Neural progenitor cell (in vitro differentiated cells): Measurements from ENCODE around the gene ECT2. TPM values are rescaled to one million over a fixed set of nuclear protein-coding genes. Genes with fewer than 3 reads are reported as not detected.

Experiments
- DNase-seq: peaks from one replicate; pipeline ENCODE4 v3.0.0-alpha.2; 2016; ENCODE audit warnings: low spot score
- H2AFZ ChIP-seq: fragments of 200-600 bp; sonication (generic); replicated peaks from 2 replicates; pipeline ENCODE4 v1.6.1; 2016; ENCODE audit warnings: antibody characterized with exemption
- H3F3A ChIP-seq: fragments of 200-600 bp; sonication (generic); 2 replicates; pipeline ENCODE4 v1.6.1; 2016; ENCODE audit warnings: antibody characterized with exemption, low read depth
- H3K27ac ChIP-seq: fragments of 200-600 bp; sonication (generic); 2 replicates; pipeline ENCODE4 v1.5.1; 2016; ENCODE audit warnings: mild to moderate bottlenecking
- H3K27me3 ChIP-seq: fragments of 200-600 bp; sonication (generic); 2 replicates; pipeline ENCODE4 v1.6.1; 2016; ENCODE audit warnings: mild to moderate bottlenecking, moderate library complexity
- H3K36me3 ChIP-seq: fragments of 200-600 bp; sonication (generic); 2 replicates; pipeline ENCODE4 v1.5.1; 2016
- H3K4me1 ChIP-seq: fragments of 200-600 bp; sonication (generic); 2 replicates; pipeline ENCODE4 v1.6.1; 2016; ENCODE audit warnings: mixed run types
- H3K4me2 ChIP-seq: fragments of 200-600 bp; sonication (generic); 2 replicates; pipeline ENCODE4 v1.6.1; 2016
- H3K4me3 ChIP-seq: fragments of 200-600 bp; sonication (generic); 2 replicates; pipeline ENCODE4 v1.5.1; 2016
- H3K79me2 ChIP-seq: fragments of 200-600 bp; sonication (generic); 2 replicates; pipeline ENCODE4 v1.6.1; 2016; ENCODE audit warnings: low read depth
- H3K9ac ChIP-seq: fragments of 200-600 bp; sonication (generic); 2 replicates; pipeline ENCODE4 v1.6.1; 2016
- H3K9me3 ChIP-seq: fragments of 200-600 bp; sonication (generic); 2 replicates; pipeline ENCODE4 v1.5.1; 2016; ENCODE audit warnings: low read depth
- H4K20me1 ChIP-seq: fragments of 200-600 bp; sonication (generic); 2 replicates; pipeline ENCODE4 v1.6.1; 2016; ENCODE audit warnings: low read depth
- H3K27ac Mint-ChIP-seq: 3 replicates; pipeline ENCODE4 v1.8.0; 2021; ENCODE audit warnings: mixed read lengths
- H3K27me3 Mint-ChIP-seq: 2 replicates; pipeline ENCODE4 v1.8.0; 2022; ENCODE audit warnings: low read depth, mild to moderate bottlenecking, inconsistent platforms, moderate library complexity, mixed read lengths; ENCODE audit not compliant: insufficient read depth
- H3K36me3 Mint-ChIP-seq: 3 replicates; pipeline ENCODE4 v1.8.0; 2021; ENCODE audit warnings: mixed read lengths
- H3K4me1 Mint-ChIP-seq: 3 replicates; pipeline ENCODE4 v1.8.0; 2021; ENCODE audit warnings: mixed read lengths
- H3K4me3 Mint-ChIP-seq: 3 replicates; pipeline ENCODE4 v1.8.0; 2021; ENCODE audit warnings: mild to moderate bottlenecking, moderate library complexity, mixed read lengths
- H3K9me3 Mint-ChIP-seq: 3 replicates; pipeline ENCODE4 v1.8.0; 2020; ENCODE audit warnings: mixed read lengths
- CTCF ChIP-seq: fragments of 200-600 bp; sonication (generic); IDR thresholded peaks from 2 replicates; pipeline ENCODE4 v1.5.1; 2017; ENCODE audit warnings: antibody characterized with exemption, mild to moderate bottlenecking
- EZH2 ChIP-seq: fragments of 200-600 bp; sonication (generic); IDR thresholded peaks from 2 replicates; pipeline ENCODE4 v1.6.1; 2017; ENCODE audit warnings: antibody characterized with exemption, mild to moderate bottlenecking, moderate library complexity
- EZH2phosphoT487 ChIP-seq: fragments of 200-600 bp; sonication (generic); IDR thresholded peaks from 2 replicates; pipeline ENCODE4 v1.6.1; 2017; ENCODE audit warnings: antibody characterized with exemption
- total RNA-seq: library from RNA; depleted of rRNA; stranded (reverse); fragments of >200 nt; gene quantifications from 2 replicates; pipeline ENCODE4 v1.2.3, GENCODE V29; 2015; ENCODE audit warnings: low replicate concordance

The ECT2 gene
- total RNA-seq, 1 donor from 2014 or later, result 267 TPM

DNA sequence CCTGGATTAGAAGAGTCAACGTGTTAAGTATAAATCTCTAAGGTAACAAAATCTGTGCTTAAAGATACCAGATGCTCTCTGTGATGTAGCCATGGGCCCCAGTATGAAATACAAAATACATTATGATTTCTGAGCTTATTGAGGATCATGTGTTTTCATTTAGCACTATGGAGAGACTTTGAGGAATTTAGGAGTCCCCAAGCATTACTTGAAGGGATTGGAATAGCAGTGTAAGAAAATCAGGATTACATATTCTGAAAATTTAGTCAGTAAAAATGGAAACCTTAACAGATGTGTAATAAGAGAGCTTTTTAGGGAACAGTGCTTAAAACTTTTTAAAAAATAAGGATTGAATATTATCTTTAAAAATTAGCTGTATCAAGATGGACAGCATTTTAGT lies 35.5 kb downstream of the ECT2 start:
- H3F3A ChIP-seq, result no peaks in the 10 kb centered on the region
- no peaks in the 10 kb centered on the region for H3K4me1 ChIP-seq
- no peak overlapping the region for H3K4me3 Mint-ChIP-seq
- H3K27me3 ChIP-seq, result no peaks in the 10 kb centered on the region
- H3K4me2 ChIP-seq, result no peak overlapping the region
- H3K79me2 ChIP-seq, result peaks cover 9% of the 10 kb centered on the region
- no peak overlapping the region for H3K27ac Mint-ChIP-seq
- H3K36me3 ChIP-seq, result peaks cover 61% of the 10 kb centered on the region
- no peaks in the 10 kb centered on the region for H4K20me1 ChIP-seq
- DNase-seq, result no peak
- H3K27ac ChIP-seq, result no peak overlapping the region
- no peaks in the 10 kb centered on the region for H3K9me3 Mint-ChIP-seq
- H3K27me3 Mint-ChIP-seq, result no peaks in the 10 kb centered on the region
- no peaks in the 10 kb centered on the region for H3K9me3 ChIP-seq
- TF ChIP-seq EZH2 (no peak), CTCF (no peak), EZH2phosphoT487 (no peak)
- H3K9ac ChIP-seq, result no peak overlapping the region
- H3K36me3 Mint-ChIP-seq, result peaks cover 32% of the 10 kb centered on the region
- H2AFZ ChIP-seq, result no peak overlapping the region
- H3K4me3 ChIP-seq, result no peak overlapping the region
- no peaks in the 10 kb centered on the region for H3K4me1 Mint-ChIP-seq

- H3K9ac ChIP-seq, result no peak overlapping the region
- H3K4me2 ChIP-seq, result no peak overlapping the region
- no peak overlapping the region for H3K4me3 ChIP-seq
- peaks cover 40% of the 10 kb centered on the region for H3K36me3 Mint-ChIP-seq
- H3F3A ChIP-seq, result no peaks in the 10 kb centered on the region
- no peak overlapping the region for H2AFZ ChIP-seq
- H3K27ac ChIP-seq, result no peak overlapping the region
- H3K36me3 ChIP-seq, result peaks cover 52% of the 10 kb centered on the region
- no peak overlapping the region for H3K4me3 Mint-ChIP-seq
- H3K9me3 Mint-ChIP-seq, result no peaks in the 10 kb centered on the region
- H4K20me1 ChIP-seq, result no peaks in the 10 kb centered on the region
- H3K4me1 Mint-ChIP-seq, result no peaks in the 10 kb centered on the region
- no peak for DNase-seq
- H3K9me3 ChIP-seq, result no peaks in the 10 kb centered on the region
- H3K27me3 Mint-ChIP-seq, result no peaks in the 10 kb centered on the region
- H3K4me1 ChIP-seq, result no peaks in the 10 kb centered on the region
- H3K79me2 ChIP-seq, result peaks cover 10% of the 10 kb centered on the region
- no peaks in the 10 kb centered on the region for H3K27me3 ChIP-seq
- no peak for TF ChIP-seq EZH2phosphoT487
- no peak for TF ChIP-seq EZH2
- no peak for TF ChIP-seq CTCF
- H3K27ac Mint-ChIP-seq, result no peak overlapping the region
Observed at GRCh38 chr3:172787019-172787418, 36.5 kb downstream of the ECT2 start.

- H3K4me3 ChIP-seq, result no peak overlapping the region
- H3K27ac ChIP-seq, result no peak overlapping the region
- H3K27me3 Mint-ChIP-seq, result no peaks in the 10 kb centered on the region
- no peak overlapping the region for H3K4me3 Mint-ChIP-seq
- H3K36me3 ChIP-seq, result peaks cover 56% of the 10 kb centered on the region
- H3F3A ChIP-seq, result no peaks in the 10 kb centered on the region
- TF ChIP-seq EZH2, result no peak
- no peak overlapping the region for H3K27ac Mint-ChIP-seq
- H3K9ac ChIP-seq, result no peak overlapping the region
- peaks cover 42% of the 10 kb centered on the region for H3K36me3 Mint-ChIP-seq
- H4K20me1 ChIP-seq, result no peaks in the 10 kb centered on the region
- no peak overlapping the region for H2AFZ ChIP-seq
- no peaks in the 10 kb centered on the region for H3K9me3 Mint-ChIP-seq
- H3K4me1 Mint-ChIP-seq, result no peaks in the 10 kb centered on the region
- peaks cover 17% of the 10 kb centered on the region for H3K79me2 ChIP-seq
- H3K27me3 ChIP-seq, result no peaks in the 10 kb centered on the region
- no peaks in the 10 kb centered on the region for H3K4me1 ChIP-seq
- DNase-seq, result no peak
- H3K9me3 ChIP-seq, result no peaks in the 10 kb centered on the region
- no peak overlapping the region for H3K4me2 ChIP-seq
Observed at GRCh38 chr3:172787746-172788145, 37.2 kb downstream of the ECT2 start.

GRCh38 chr3:172799246-172799645 lies 48.7 kb downstream of the ECT2 start:
- H3K4me1 ChIP-seq, result no peaks in the 10 kb centered on the region
- Mint-ChIP-seq H3K27me3 (no peaks in the 10 kb centered on the region), H3K36me3 (peaks cover 22% of the 10 kb centered on the region), H3K4me1 (peaks cover 2% of the 10 kb centered on the region), H3K9me3 (no peaks in the 10 kb centered on the region), H3K27ac (no peak overlapping the region), H3K4me3 (no peak overlapping the region)
- no peak overlapping the region for H3K4me3 ChIP-seq
- H4K20me1 ChIP-seq, result no peaks in the 10 kb centered on the region
- H2AFZ ChIP-seq, result no peak overlapping the region
- H3K4me2 ChIP-seq, result no peak overlapping the region
- no peak for TF ChIP-seq EZH2
- TF ChIP-seq CTCF, result no peak
- TF ChIP-seq EZH2phosphoT487, result no peak
- H3K9ac ChIP-seq, result no peak overlapping the region
- peaks cover 3% of the 10 kb centered on the region for H3F3A ChIP-seq
- H3K9me3 ChIP-seq, result no peaks in the 10 kb centered on the region
- H3K36me3 ChIP-seq, result peaks cover 14% of the 10 kb centered on the region
- H3K79me2 ChIP-seq, result peaks cover 21% of the 10 kb centered on the region
- no peaks in the 10 kb centered on the region for H3K27me3 ChIP-seq
- no peak for DNase-seq
- no peak overlapping the region for H3K27ac ChIP-seq
